Mesenchymal stem cell (in vitro differentiated cells and primary cell): ENCODE data around the gene MED9.
"Not testable (repeated sequence)": the region's sequence is repeated elsewhere in the genome, so short reads cannot be mapped to it uniquely, and the experiment has no call there.

Source experiments
- DNase-seq: peaks from one replicate; pipeline ENCODE4 v3.0.0-alpha.2; 2013
- H2AFZ ChIP-seq: one replicate; pipeline ENCODE4 v1.6.1; 2013; ENCODE audit warnings: low read depth, mild to moderate bottlenecking, control low read depth, inconsistent platforms, low read length, moderate library complexity
- H2AK5ac ChIP-seq: 2 replicates; pipeline ENCODE4 v1.6.1; 2013; ENCODE audit warnings: low read length, moderate library complexity, mild to moderate bottlenecking, inconsistent platforms; ENCODE audit not compliant: severe bottlenecking
- H2BK120ac ChIP-seq: one replicate; pipeline ENCODE4 v1.6.1; 2013; ENCODE audit warnings: low read depth, mild to moderate bottlenecking, inconsistent platforms, low read length, moderate library complexity
- H2BK12ac ChIP-seq, 2 experiments: one replicate each; pipeline ENCODE4 v1.6.1; 2013; ENCODE audit warnings: inconsistent platforms in 2 of 2, low read length in 2 of 2, mild to moderate bottlenecking in 2 of 2, moderate library complexity in 2 of 2, control low read depth in 1 of 2
- H2BK15ac ChIP-seq: one replicate; pipeline ENCODE4 v1.6.1; 2013; ENCODE audit warnings: mild to moderate bottlenecking, low read depth, inconsistent platforms; ENCODE audit not compliant: poor library complexity, severe bottlenecking
- H2BK5ac ChIP-seq: 2 replicates; pipeline ENCODE4 v1.6.1; 2013; ENCODE audit warnings: low read depth, mild to moderate bottlenecking, low read length, control low read depth, inconsistent platforms; ENCODE audit not compliant: poor library complexity, severe bottlenecking
- H3K14ac ChIP-seq, 2 experiments: one replicate each; pipeline ENCODE4 v1.6.1; 2013; ENCODE audit warnings: inconsistent platforms in 2 of 2, low read length in 2 of 2, control low read depth in 1 of 2, mild to moderate bottlenecking in 1 of 2, moderate library complexity in 1 of 2
- H3K18ac ChIP-seq, 2 experiments: one replicate each; pipeline ENCODE4 v1.6.1; 2013; ENCODE audit warnings: inconsistent platforms in 2 of 2, low read length in 2 of 2, control low read depth in 1 of 2, low read depth in 1 of 2, mild to moderate bottlenecking in 1 of 2
- H3K23ac ChIP-seq, 2 experiments: one replicate each; pipeline ENCODE4 v1.6.1; 2013; ENCODE audit warnings: inconsistent platforms in 2 of 2, low read length in 2 of 2, mild to moderate bottlenecking in 2 of 2, moderate library complexity in 2 of 2, control low read depth in 1 of 2
- H3K27ac ChIP-seq: 2 replicates; pipeline ENCODE4 v1.5.1; 2013; ENCODE audit warnings: mild to moderate bottlenecking, moderate library complexity, low read length, control low read depth, inconsistent platforms; ENCODE audit not compliant: poor library complexity, severe bottlenecking
- H3K27me3 ChIP-seq, 2 experiments: 2 replicates each; pipeline versions ENCODE4 v1.6.1 to v1.7.0; 2013; ENCODE audit warnings: low read length in 2 of 2, mild to moderate bottlenecking in 2 of 2, moderate library complexity in 2 of 2, control low read depth in 1 of 2, inconsistent platforms in 1 of 2; ENCODE audit not compliant: control insufficient read depth in 1 of 2, insufficient read depth in 1 of 2
- H3K36me3 ChIP-seq, 2 experiments: 2 replicates each; pipeline versions ENCODE4 v1.6.1 to v1.7.0; 2013; ENCODE audit warnings: low read length in 2 of 2, control low read depth in 1 of 2, inconsistent platforms in 1 of 2, low read depth in 1 of 2, mild to moderate bottlenecking in 1 of 2; ENCODE audit not compliant: insufficient read depth in 2 of 2, control insufficient read depth in 1 of 2
- H3K4ac ChIP-seq, 2 experiments: one replicate each; pipeline ENCODE4 v1.6.1; 2013; ENCODE audit warnings: inconsistent platforms in 2 of 2, low read length in 2 of 2, mild to moderate bottlenecking in 2 of 2, moderate library complexity in 2 of 2, control low read depth in 1 of 2, low read depth in 1 of 2
- H3K4me1 ChIP-seq: 2 replicates; pipeline ENCODE4 v1.6.1; 2013; ENCODE audit warnings: low read depth, low read length, control low read depth; ENCODE audit not compliant: control insufficient read depth, insufficient read depth
- H3K4me2 ChIP-seq: 2 replicates; pipeline ENCODE4 v1.6.1; 2013; ENCODE audit warnings: low read length, mild to moderate bottlenecking, inconsistent platforms; ENCODE audit not compliant: poor library complexity, severe bottlenecking
- H3K4me3 ChIP-seq, 2 experiments: 2 replicates each; pipeline versions ENCODE4 v1.5.1 to v1.7.0; 2013; ENCODE audit warnings: low read length in 2 of 2, mild to moderate bottlenecking in 2 of 2, control low read depth in 1 of 2, low read depth in 1 of 2; ENCODE audit not compliant: insufficient read depth in 1 of 2
- H3K79me1 ChIP-seq: replicated peaks from 2 replicates; pipeline ENCODE4 v1.6.1; 2013; ENCODE audit warnings: mild to moderate bottlenecking, control low read depth, low read length, inconsistent platforms; ENCODE audit not compliant: poor library complexity, severe bottlenecking
- H3K9ac ChIP-seq: 2 replicates; pipeline ENCODE4 v1.7.0; 2013; ENCODE audit warnings: mild to moderate bottlenecking, low read length, moderate library complexity
- H3K9me3 ChIP-seq: 2 replicates; pipeline ENCODE4 v1.7.0; 2013; ENCODE audit warnings: mild to moderate bottlenecking, low read length; ENCODE audit not compliant: control insufficient read depth
- H4K8ac ChIP-seq: one replicate; pipeline ENCODE4 v1.6.1; 2013; ENCODE audit warnings: inconsistent platforms, mild to moderate bottlenecking, low read length, moderate library complexity
- H4K91ac ChIP-seq: one replicate; pipeline ENCODE4 v1.6.1; 2013; ENCODE audit warnings: mild to moderate bottlenecking, low read length, inconsistent platforms
- WGBS: methylation state at CpG from one replicate; pipeline ENCODE4 v1.1.7; 2013; ENCODE audit warnings: mixed read lengths; 5-methylcytosine and 5-hydroxymethylcytosine counted together

MED9 gene

GRCh38 chr17:17460038-17460437, 16.8 kb upstream of the MED9 start:
- no peaks in the 10 kb centered on the region for H3K79me1 ChIP-seq
- H3K4ac ChIP-seq, result no peak overlapping the region
- WGBS, result 74% methylated on average over 4 of the region's 4 CpGs
- no peak overlapping the region for H3K23ac ChIP-seq
- no peak overlapping the region for H2BK5ac ChIP-seq
- H3K4me1 ChIP-seq, result peaks cover 3% of the 10 kb centered on the region
- no peak overlapping the region for H2AFZ ChIP-seq
- no peak overlapping the region for H3K27ac ChIP-seq
- H3K9ac ChIP-seq, result no peak overlapping the region
- no peak overlapping the region for H3K4me2 ChIP-seq
- H2BK12ac ChIP-seq, result no peak overlapping the region
- H4K91ac ChIP-seq, result no peak overlapping the region
- H2AK5ac ChIP-seq, result no peak overlapping the region
- H3K27me3 ChIP-seq, result peaks cover 33 to 45% of the 10 kb centered on the region in 2 experiments
- no peak overlapping the region for H3K4me3 ChIP-seq
- H3K9me3 ChIP-seq, result peaks cover 3% of the 10 kb centered on the region
- no peak for DNase-seq
- no peak overlapping the region for H3K18ac ChIP-seq
- no peak overlapping the region for H3K14ac ChIP-seq
- no peak overlapping the region for H2BK120ac ChIP-seq
- H4K8ac ChIP-seq, result no peak overlapping the region
- H3K36me3 ChIP-seq, result no peaks in the 10 kb centered on the region
- no peak overlapping the region for H2BK15ac ChIP-seq

GRCh38 chr17:17462048-17462824, 14.6 kb upstream of the MED9 start:
- H3K4ac ChIP-seq, result no peak overlapping the region
- no peak overlapping the region for H3K4me2 ChIP-seq
- no peak overlapping the region for H4K91ac ChIP-seq
- H3K27ac ChIP-seq, result no peak overlapping the region
- H2AK5ac ChIP-seq, result no peak overlapping the region
- H2BK15ac ChIP-seq, result no peak overlapping the region
- H3K23ac ChIP-seq, result no peak overlapping the region
- H3K14ac ChIP-seq, result no peak overlapping the region
- no peak overlapping the region for H2BK5ac ChIP-seq
- H2BK12ac ChIP-seq, result no peak overlapping the region
- peaks cover 3% of the 10 kb centered on the region for H3K9me3 ChIP-seq
- no peak overlapping the region for H4K8ac ChIP-seq
- H2BK120ac ChIP-seq, result no peak overlapping the region
- H3K79me1 ChIP-seq, result no peaks in the 10 kb centered on the region
- no peak for DNase-seq
- WGBS, result 74% methylated on average over 15 of the region's 15 CpGs
- H2AFZ ChIP-seq, result no peak overlapping the region
- H3K4me1 ChIP-seq, result peaks cover 2% of the 10 kb centered on the region
- H3K36me3 ChIP-seq, result no peaks in the 10 kb centered on the region
- H3K9ac ChIP-seq, result no peak overlapping the region
- H3K27me3 ChIP-seq, result peaks cover 36 to 42% of the 10 kb centered on the region in 2 experiments
- no peak overlapping the region for H3K18ac ChIP-seq
- no peak overlapping the region for H3K4me3 ChIP-seq

- H3K27me3 ChIP-seq, result peaks cover 36 to 45% of the 10 kb centered on the region in 2 experiments
- no peak overlapping the region for H2BK12ac ChIP-seq
- H3K23ac ChIP-seq, result no peak overlapping the region
- no peak overlapping the region for H3K18ac ChIP-seq
- no peak overlapping the region for H2BK5ac ChIP-seq
- H3K4me2 ChIP-seq, result no peak overlapping the region
- no peak for DNase-seq
- H2AFZ ChIP-seq, result no peak overlapping the region
- peaks cover 2% of the 10 kb centered on the region for H3K4me1 ChIP-seq
- H2BK120ac ChIP-seq, result no peak overlapping the region
- H2BK15ac ChIP-seq, result no peak overlapping the region
- H3K4me3 ChIP-seq, result no peak overlapping the region
- no peaks in the 10 kb centered on the region for H3K79me1 ChIP-seq
- no peak overlapping the region for H3K4ac ChIP-seq
- H3K14ac ChIP-seq, result no peak overlapping the region
- H3K27ac ChIP-seq, result no peak overlapping the region
- no peaks in the 10 kb centered on the region for H3K36me3 ChIP-seq
- H4K91ac ChIP-seq, result no peak overlapping the region
- 80% methylated on average over 6 of the region's 6 CpGs for whole genome bisulfite sequencing
- H3K9me3 ChIP-seq, result peaks cover 3% of the 10 kb centered on the region
- no peak overlapping the region for H4K8ac ChIP-seq
- H2AK5ac ChIP-seq, result no peak overlapping the region
- no peak overlapping the region for H3K9ac ChIP-seq
Observed at GRCh38 chr17:17463821-17464220, 13.0 kb upstream of the MED9 start.

- H3K4me2 ChIP-seq, result not testable (repeated sequence)
- no CpG with 5 or more reads among the region's 1 CpG for WGBS
Observed at GRCh38 chr17:17465878-17466277, 10.9 kb upstream of the MED9 start.

More at GRCh38 chr17:17465878-17466277, 10.9 kb upstream of the MED9 start:
- H2BK12ac ChIP-seq, H3K27ac ChIP-seq, H2BK15ac ChIP-seq, H3K4me1 ChIP-seq, H3K23ac ChIP-seq, DNase-seq, H3K79me1 ChIP-seq, H3K18ac ChIP-seq, H3K9me3 ChIP-seq, H2AFZ ChIP-seq, H4K8ac ChIP-seq, H3K36me3 ChIP-seq, H3K4ac ChIP-seq, H4K91ac ChIP-seq, H2BK5ac ChIP-seq, H2BK120ac ChIP-seq, H3K14ac ChIP-seq, H3K9ac ChIP-seq, H3K4me3 ChIP-seq, H2AK5ac ChIP-seq: not testable (repeated sequence)
- H3K27me3 ChIP-seq, result peaks cover 44 to 58% of the 10 kb centered on the region in 2 experiments
